GM12873 (cell line): Measurements from ENCODE around the gene PAX9.

Source experiments
- TF ChIP-seq, protein P1 (sequence below): IDR thresholded peaks from 2 replicates; pipeline ENCODE4 v1.5.1; 2012; ENCODE audit warnings: low read depth, mild to moderate bottlenecking, moderate library complexity, low read length, control low read depth; ENCODE audit not compliant: insufficient read depth; ENCODE audit errors: missing control alignments

The PAX9 gene

DNA sequence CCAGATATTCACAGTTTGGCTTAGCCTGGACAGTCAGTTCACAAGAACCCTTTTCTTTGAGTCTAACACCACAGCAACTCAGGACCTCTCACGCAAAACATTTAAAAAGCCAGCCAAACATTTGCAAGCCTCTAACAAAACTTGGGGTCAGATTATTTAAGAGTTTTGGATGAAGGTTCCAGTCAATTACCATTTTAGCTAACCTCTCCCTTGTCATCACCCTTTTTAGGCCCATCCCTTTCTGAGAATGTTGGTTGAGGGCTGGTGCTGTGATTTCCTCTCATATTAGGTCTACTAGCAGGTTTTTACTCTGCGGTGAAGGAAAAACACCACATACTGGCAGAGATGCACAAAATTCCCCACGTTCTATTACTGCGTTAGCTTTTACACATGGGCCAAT lies 20.7 kb downstream of the PAX9 start:
- TF ChIP-seq, protein P1, sequence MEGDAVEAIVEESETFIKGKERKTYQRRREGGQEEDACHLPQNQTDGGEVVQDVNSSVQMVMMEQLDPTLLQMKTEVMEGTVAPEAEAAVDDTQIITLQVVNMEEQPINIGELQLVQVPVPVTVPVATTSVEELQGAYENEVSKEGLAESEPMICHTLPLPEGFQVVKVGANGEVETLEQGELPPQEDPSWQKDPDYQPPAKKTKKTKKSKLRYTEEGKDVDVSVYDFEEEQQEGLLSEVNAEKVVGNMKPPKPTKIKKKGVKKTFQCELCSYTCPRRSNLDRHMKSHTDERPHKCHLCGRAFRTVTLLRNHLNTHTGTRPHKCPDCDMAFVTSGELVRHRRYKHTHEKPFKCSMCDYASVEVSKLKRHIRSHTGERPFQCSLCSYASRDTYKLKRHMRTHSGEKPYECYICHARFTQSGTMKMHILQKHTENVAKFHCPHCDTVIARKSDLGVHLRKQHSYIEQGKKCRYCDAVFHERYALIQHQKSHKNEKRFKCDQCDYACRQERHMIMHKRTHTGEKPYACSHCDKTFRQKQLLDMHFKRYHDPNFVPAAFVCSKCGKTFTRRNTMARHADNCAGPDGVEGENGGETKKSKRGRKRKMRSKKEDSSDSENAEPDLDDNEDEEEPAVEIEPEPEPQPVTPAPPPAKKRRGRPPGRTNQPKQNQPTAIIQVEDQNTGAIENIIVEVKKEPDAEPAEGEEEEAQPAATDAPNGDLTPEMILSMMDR: no peak

DNA sequence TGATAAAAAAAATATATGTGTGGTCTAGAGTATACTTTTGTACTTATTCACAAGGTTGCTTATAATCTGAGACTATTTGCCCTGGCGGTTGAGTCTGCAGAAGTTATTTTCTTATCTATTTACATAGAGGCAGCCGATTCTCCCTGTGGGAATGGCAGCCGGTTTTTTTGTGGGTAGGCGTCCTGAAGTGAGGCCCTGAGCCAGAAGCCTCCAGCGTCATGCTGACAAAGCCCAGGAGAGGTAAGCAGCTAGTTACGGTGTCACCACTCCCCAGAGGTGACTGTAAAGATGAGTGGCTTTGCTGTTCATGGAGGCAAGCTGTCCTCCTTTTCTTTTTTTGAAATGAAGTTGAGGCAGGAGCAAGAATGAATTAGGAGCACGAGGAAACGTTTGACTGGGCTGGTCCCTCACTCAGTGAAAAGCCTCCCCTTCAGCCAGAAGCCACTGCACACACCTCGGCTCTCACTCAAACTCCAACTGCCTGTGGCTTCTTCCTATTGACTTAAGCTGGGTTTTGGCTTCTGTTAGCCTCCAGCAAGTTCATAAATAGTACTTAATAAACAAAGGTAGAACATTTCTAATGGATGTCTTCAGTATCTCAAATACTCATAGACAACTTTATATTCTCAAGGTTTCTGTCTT lies 21.5 kb downstream of the PAX9 start:
- TF ChIP-seq, protein P1: no peak

DNA sequence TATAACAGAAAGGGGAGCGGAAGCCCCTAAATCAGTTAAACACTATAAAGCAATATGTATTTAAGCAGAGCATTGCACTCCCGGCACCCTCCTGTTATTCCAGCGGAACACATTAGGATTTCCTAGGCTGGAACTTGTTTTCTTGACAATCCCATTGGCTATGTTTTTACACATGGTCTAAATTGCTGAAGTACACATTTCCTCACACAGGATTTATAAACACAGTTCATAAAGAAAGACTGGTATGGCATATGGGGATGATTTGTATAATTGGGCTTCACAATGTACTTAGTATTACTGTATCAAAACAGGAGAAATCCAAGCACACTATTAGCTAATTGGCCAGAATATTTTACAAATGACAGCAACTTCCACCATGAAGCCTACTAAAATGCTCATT lies 23.3 kb downstream of the PAX9 start:
- TF ChIP-seq, protein P1: no peak

DNA sequence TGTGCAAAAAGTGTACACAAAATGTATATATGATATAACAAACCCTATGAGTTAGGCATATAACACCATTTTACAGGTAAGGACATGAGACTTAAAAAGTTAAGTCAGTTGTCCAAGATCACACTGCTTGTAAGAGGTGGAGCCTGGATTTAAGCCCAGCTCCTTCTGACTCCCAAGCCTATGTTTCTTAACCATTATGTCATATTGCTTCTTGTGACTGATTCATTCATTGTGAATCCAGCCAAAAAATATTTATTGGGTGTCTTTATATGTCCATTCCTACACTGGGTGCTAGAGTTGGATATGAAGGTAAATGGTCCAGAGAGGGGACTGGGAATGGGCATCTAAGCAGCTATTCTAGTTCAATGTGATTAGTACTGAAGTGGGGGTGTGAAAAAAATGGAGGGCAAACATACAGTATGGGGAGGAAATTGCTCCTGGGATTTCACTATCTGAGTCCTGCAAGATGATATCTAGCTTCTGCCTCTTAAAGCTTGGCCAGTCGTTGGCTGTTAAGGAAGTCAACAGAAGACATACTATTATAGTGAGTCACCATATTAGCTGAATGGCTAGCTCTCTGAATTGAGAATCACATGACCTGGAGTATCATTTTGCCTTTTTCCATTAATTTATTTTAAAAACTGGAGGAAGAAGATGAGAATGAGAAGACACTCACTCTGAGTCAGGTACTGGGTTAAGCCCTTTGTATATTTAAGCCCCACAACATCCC lies 28.8 kb downstream of the PAX9 start:
- TF ChIP-seq, protein P1: no peak

DNA sequence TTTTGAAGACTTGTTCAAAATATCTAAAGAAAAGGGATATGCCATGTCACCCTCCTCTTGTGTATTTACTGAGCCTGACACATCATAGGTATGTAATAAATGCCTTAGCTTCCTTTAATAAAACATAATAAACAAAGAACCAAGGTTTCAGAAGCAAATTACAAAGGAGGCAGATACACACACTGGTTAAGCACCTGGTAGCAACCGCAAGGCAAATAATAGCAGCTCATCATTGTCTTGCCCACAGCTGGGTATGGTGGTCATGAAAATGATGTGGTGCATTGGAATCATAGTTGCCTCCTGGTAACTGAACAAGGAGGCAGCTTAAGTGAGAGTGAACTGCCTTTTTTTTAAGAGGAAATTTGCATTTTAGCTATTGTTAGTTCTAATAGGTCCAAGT lies 39.0 kb downstream of the PAX9 start:
- TF ChIP-seq, protein P1: no peak

DNA sequence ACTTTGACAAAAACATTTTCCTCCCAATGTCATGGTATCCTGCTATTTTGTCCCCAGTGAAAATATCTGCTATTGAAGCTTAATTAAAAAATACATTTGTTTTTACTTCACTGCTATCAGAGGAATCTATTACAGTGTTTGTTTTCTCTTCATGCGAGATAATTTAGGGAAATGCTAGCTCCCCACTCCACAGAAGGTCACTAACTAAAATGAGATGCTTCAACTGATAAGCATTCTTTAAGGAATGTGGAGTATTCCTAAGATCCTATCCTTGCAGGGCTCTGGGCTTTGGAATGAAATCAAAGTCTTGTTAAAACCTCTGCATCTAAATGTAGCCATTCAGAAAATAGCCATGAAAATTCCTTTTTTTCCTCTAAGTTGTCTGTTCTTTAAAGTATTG lies 39.5 kb downstream of the PAX9 start:
- TF ChIP-seq, protein P1: no peak

DNA sequence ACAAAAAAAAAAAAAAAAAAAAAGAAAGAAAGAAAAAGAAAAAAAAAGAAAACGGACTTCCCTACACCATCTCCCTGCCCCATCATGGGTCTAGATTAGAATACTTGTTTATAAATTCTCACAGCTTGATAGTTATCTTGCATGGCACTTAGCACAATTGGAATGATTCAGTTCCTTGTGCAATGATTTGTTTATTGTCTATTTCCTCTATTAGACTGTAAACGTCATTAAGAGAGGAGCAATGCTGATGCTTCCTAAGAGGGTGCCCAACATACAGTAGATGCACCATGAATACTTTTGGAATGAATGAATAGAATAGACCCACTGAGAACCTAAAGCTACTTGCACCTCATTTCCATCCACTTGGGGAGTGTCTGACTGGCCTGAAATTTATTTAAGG lies 40.8 kb downstream of the PAX9 start:
- TF ChIP-seq, protein P1: no peak
